HG02759 (cell line): ENCODE measurements around the gene PDYN.

ENCODE experiments used
- ATAC-seq: cut with Tn5 transposase; IDR thresholded peaks from one replicate; pipeline ENCODE4 v1.9.1; 2021; ENCODE audit warnings: mild to moderate bottlenecking, moderate library complexity; ENCODE audit not compliant: unreplicated experiment

Gene PDYN

DNA sequence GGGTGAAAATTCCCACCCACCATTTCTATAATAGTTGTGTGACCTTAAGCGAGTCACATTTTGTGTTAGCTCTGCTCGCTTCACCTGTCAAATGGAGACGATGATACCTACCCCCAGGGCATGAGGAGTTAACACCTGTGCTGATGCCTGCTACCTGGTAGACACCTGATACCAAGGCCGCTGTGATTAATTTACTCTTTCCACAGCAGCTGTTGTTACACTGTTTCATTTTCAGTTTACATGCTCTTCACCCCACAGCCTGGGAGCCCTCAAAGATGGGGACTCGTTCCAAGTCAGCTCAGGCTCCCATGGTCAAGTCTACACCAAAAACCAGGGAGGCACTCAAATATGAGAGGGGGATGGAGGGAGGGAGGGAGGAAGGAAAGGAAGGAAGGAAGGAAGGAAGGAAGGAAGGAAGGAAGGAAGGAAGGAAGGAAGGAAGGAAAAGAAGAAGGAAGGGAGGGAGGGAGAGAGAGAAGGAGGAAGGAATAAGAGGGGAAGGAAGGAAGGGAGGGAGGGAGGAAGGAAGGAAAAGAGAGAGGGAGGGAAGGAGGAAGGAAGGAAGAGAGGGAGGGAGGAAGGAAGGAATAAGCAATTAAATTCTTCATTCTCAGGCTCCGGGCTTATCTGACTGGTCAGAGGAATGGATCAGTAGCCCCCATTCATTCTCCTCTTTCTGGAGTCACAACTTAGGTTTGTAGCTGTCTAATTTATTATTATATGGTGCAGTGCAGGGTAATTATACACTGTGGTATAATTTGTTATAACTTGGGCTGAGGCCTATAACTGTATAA lies 40.9 kb downstream of the PDYN start:
- ATAC-seq = peak; percentile 55

GRCh38 chr20:1951436-1952115 lies 42.3 kb downstream of the PDYN start:
- ATAC-seq = no peak

- no peak for ATAC-seq
These were observed 43.0 kb downstream of the PDYN start for GRCh38 chr20:1950836-1951235.

DNA sequence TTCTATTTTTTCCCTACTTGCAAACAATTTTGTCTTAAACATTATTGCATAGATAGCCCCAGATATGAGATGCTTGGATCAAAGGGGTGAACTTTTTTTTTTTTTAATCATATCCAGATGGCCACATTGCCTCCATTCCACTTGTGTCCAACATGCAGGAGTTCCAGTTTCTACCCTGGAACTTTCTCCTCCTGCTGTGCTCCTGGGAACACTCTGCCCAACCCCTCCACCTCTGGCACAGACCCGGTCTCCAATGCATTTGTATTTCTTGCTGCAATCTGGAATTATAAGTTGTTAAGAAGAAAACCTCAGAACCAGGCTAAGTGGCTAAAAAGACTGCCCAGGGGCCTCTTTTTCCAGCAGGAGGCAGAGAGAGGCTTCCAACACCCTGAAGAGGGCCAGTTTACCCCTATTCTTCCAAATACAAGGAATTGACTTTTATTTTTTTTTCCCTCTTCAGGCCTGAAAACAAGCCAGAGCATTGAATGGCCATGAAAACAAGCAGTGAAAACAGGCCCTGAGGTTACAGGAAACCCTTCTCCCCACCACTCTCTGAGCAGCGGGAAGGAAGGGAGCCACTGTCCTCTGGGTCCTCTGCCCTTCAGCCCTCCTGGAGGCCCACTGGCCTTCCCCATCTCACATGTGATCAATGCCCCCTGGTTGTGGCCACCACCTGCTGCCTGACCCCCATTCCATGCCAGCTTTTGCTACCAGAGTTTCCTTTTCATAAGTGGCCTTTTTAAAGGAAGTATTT lies 44.3 kb downstream of the PDYN start:
- ATAC-seq = no peak

DNA sequence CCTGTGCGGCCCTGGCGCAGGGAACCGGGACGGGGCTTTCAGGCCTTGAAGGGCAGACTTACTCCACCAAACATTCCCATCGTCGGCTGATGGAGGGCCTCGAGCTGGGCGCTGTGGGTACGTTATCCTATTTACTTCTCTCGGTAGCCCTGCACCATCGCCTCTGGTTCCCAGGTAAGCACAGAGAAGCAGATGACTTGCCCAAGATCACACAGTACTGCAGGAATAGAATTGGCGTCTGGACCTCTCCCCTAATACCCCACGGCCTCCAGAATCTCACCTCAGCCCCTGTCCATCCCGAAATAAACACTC lies 46.4 kb downstream of the PDYN start:
- no peak for ATAC-seq

GRCh38 chr20:1946762-1947534 lies 46.9 kb downstream of the PDYN start:
- no peak for ATAC-seq

DNA sequence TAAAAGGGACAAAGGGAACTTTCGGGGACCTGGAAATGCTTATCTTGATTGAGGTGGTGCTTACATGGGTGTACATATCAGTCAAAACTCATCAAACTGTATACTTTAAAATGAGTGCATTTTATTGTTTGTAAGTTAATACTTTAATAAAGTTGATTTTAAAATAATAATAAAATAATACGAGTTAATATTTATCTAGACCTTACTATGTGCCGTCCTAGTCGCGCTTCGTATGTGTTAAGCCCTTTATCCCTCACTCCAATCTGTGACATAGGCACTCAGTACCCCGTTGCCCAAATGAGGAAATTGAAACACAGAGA lies 47.5 kb downstream of the PDYN start:
- no peak for ATAC-seq

DNA sequence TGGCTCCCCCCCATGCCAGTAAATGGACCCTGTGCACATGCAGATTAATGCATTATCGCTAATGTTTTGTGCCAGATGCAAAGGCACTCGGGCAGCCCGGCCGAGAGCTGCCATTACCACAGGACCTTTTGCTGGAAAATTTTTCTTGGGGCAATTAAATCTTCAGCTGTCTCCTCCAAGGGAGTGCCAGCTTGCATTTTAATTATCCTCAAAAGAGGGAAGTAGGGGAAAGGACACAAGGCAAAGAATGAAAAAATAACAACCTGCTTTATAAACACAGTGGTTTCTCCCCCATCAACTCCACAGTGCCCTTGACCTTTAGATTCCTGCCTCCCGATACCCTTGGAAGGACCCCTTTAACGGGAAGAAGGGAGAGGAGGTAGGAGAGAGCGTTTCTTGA lies 48.2 kb downstream of the PDYN start:
- ATAC-seq = no peak

DNA sequence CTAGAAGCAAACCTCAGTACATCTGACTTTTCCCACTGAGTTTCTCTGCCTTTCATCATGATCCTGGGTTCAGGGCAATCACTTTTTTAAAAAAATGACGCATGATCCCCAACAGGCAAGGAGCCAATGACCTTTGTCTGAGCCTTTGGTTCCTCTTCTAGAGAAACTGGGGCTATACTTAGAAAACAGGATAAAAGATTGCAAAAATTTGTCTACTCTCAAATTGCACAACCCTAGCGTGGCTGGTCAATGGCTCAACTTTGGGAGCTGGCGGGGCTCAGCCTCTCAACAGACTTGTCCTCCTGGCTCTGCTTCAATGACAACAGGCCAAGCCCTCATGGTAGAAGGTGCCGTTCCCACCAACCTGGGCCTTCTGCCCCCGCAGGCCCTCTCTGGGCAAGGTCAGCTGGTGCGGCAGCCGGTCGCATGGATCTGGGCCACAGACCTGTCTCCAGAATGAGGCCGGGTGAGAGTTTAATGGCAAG lies 48.7 kb downstream of the PDYN start:
- ATAC-seq = no peak

DNA sequence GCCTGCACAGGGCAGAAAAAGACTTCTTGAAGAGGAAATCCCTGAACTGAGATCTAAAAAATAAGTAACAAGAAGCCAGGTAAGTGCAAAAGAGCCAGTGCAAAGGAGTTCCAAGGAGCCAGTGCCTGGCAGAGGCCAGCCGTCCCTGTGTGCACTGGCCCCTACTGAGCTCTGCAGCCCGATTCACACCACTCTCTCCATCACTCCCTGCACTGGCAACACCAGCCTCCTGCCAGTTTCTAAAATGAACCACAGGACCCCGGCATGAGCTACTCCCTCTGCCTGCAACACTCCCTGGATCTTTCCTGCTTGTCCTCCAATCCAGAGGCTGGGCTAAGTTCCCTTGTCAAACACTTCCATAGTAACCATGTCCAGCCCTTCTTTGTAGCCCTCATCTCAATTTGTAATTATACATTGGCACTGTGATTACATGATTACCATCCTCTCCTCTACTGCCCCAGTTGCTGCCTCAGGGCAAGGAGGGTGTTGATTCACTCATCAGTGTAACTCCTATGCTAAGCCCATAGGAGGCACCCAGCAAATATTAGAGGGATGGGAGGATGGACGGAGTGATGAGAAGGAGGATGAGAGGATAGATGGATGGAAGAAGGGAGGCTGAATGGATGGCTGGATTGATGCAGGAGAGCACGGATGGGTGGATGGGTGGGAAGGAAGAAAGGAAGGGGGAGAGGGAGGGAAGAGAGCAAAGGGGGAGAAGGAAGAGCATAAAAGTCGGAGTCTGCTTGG lies 49.3 kb downstream of the PDYN start:
- ATAC-seq = no peak

DNA sequence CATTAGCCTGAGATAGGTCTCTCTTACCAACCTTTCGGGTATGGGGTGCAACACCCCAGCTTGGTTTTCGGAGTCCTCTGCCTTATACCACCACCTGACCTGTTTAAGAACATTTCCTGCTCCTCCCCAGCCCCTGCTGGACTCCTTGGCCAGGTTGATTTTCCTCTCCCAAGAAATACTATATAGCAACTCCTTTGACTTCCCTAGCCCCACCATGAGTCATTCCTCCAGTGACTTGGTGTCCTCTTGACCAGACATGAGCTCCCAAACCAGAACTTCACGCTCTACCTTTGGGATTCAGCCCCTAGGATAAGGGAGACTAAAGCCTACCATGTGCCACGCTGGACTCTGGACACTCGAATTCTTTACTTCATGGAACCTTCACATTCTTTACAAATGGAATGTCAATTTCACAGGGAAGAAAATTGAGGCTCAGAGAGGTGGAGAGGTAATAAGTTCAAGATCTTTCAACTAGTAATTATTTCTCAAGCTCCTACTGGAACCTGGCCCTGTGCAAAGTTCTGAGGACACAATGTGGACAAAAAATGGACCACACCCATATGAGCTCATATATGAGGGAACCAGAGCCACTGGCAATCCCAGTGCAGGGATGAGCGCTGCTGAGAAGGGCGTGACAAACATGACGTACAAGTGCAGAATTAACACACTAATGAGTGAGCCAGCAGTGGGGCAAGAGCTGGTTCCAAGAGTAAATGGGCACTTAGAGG lies 50.4 kb downstream of the PDYN start:
- no peak for ATAC-seq

DNA sequence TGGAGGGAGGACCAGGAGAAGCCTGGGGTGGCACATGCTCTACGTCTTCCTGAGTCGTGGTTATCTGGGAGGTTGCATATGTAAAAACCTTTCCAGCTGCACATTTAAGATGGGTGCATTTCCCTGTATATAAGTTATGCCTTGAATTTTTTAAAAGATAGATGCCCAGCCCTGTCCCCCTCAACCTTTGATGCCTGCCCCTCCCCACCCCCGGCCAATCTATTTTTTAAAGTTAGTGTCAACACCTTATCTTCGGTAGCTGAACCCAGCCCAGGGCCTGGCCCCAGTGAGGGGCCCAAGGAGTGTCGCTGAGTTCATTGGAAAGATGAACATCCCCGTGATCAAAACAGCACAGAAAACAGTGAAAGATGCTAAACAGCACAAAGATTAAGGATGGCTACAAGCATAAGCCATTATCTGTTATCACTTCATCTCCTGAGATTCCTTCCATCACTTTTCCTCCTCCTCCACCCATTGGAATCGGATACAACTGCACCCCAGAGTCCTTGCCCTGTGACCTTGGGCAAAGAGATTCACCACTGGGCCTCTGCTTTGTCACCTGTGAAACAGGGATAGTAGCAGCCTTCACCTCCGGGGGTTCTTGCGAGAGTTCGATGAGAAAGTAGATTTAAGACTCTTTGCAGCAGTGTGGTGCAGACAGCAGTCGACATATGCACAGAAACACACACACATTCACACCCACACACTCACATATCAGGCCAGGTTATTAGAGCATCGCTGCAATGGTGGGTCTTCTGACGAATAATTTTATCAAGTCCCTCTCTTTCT lies 51.2 kb downstream of the PDYN start:
- no peak for ATAC-seq

GRCh38 chr20:1942061-1942460 lies 51.8 kb downstream of the PDYN start:
- no peak for ATAC-seq

DNA sequence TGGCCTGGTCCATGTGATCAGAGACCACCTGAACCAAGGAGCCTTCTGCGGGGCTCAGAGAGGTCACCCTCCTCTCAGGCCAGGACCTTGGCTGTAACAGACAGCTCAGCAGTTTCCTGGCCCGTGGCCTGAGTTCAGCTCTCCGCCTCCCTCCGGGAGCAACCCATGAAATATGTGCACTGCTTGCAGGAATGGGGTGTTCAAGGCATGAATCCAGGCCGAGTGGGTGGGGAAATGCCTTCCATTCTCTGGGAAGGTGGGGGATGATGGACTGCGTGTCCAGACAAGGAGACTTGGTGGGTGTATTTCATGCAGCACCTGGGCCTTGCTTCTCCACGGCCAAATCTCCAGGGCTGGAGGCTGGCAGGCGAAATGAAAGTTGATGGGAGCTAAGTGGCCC lies 52.6 kb downstream of the PDYN start:
- no peak for ATAC-seq

- no peak for ATAC-seq
These were observed 53.3 kb downstream of the PDYN start for GRCh38 chr20:1940581-1940980.

- ATAC-seq = no peak
These were observed 54.6 kb downstream of the PDYN start for GRCh38 chr20:1939270-1939595.

- no peak for ATAC-seq
These were observed 55.2 kb downstream of the PDYN start for GRCh38 chr20:1938464-1939269.

- no peak for ATAC-seq
These were observed 56.4 kb downstream of the PDYN start for GRCh38 chr20:1937316-1937976.
